K562 (cell line): Measurements from ENCODE around the gene AFF3. TPM values are rescaled to one million over a fixed set of nuclear protein-coding genes. Genes with fewer than 3 reads are reported as not detected.

ENCODE experiments used
- ATAC-seq: fragments of 200-7000 bp; cut with Tn5 transposase; 3 replicates; pipeline ENCODE4 v1.9.1; 2020; ENCODE audit warnings: moderate library complexity
- BruUV-seq: library from RNA; stranded (reverse); fragments of 400-500 nt; replicated peaks from 2 replicates; lab custom pipeline; 2021; lab: Mats Ljungman, UMichigan
- CTCF ChIA-PET: fragments of 300-600 bp; formaldehyde crosslinking; extraction: SDS; loops from one replicate; lab custom pipeline; 2021; ENCODE audit warnings: low intra/inter-chr PET ratio; lab: Yijun Ruan, JAX
- POLR2A ChIA-PET: fragments of 300-600, 350-650 bp; sonication (Branson Sonifier 250); formaldehyde crosslinking; extraction: SDS; loops from one replicate; lab custom pipeline; 2021; ENCODE audit warnings: antibody characterized with exemption, inconsistent platforms; lab: Yijun Ruan, JAX
- DNase-seq, 4 experiments: peaks; one replicate each; pipeline versions ENCODE4 v3.0.0 to v3.0.0-alpha.2; 2011 to 2018; ENCODE audit warnings: low spot score in 3 of 4, mixed read lengths in 3 of 4; ENCODE audit errors: extremely low read depth in 1 of 4
- FAIRE-seq: peaks from 2 replicates; lab custom pipeline; 2011; peaks lifted over from hg19 to GRCh38; lab: Jason Lieb, UNC
- H2AFZ ChIP-seq: 2 replicates; pipeline ENCODE4 v1.6.0; 2011; ENCODE audit warnings: low read depth, low read length, control low read depth, inconsistent platforms
- H3K27ac ChIP-seq: fragments of 200-600 bp; 3 replicates; pipeline ENCODE4 v1.8.0; 2011; ENCODE audit warnings: low read depth, mild to moderate bottlenecking, control low read depth, inconsistent platforms, low read length, moderate library complexity, mixed read lengths; ENCODE audit errors: extremely low read depth
- H3K27me3 ChIP-seq, 2 experiments: fragments of 300-600 bp in 1 of 2; 2 replicates in 1 of 2; 3 replicates in 1 of 2; pipeline versions ENCODE4 v1.6.0 to v1.8.0; 2011; ENCODE audit warnings: inconsistent platforms in 2 of 2, low read length in 2 of 2, mild to moderate bottlenecking in 1 of 2, mixed read lengths in 1 of 2, moderate library complexity in 1 of 2; ENCODE audit not compliant: control insufficient read depth in 2 of 2, insufficient read depth in 2 of 2
- H3K36me3 ChIP-seq: fragments of 300-600 bp; 3 replicates; pipeline ENCODE4 v1.8.0; 2011; ENCODE audit warnings: mild to moderate bottlenecking, low read length, inconsistent platforms; ENCODE audit not compliant: control insufficient read depth, insufficient read depth
- H3K4me1 ChIP-seq, 2 experiments: fragments of 200-600 bp in 1 of 2; replicated peaks in 1 of 2; 2 replicates in 1 of 2; 3 replicates in 1 of 2; pipeline versions ENCODE4 v1.5.1 to v1.8.0; 2011; ENCODE audit warnings: inconsistent platforms in 2 of 2, low read length in 2 of 2, mild to moderate bottlenecking in 1 of 2, mixed read lengths in 1 of 2, moderate library complexity in 1 of 2; ENCODE audit not compliant: control insufficient read depth in 2 of 2, insufficient read depth in 2 of 2
- H3K4me2 ChIP-seq: 2 replicates; pipeline ENCODE4 v1.6.1; 2011; ENCODE audit warnings: low read length, control low read depth, inconsistent platforms, mixed read lengths; ENCODE audit not compliant: insufficient read depth
- H3K4me3 ChIP-seq: fragments of 200-600 bp; sonication (generic), shearing (Covaris generic); 2 replicates; pipeline ENCODE4 v1.5.1; 2016; ENCODE audit warnings: control low read depth, inconsistent platforms
- H3K79me2 ChIP-seq: fragments of 200-600 bp; 3 replicates; pipeline ENCODE4 v1.8.0; 2011; ENCODE audit warnings: low read length, inconsistent platforms; ENCODE audit not compliant: control insufficient read depth, insufficient read depth
- H3K9ac ChIP-seq, 2 experiments: 2 replicates each; pipeline versions ENCODE4 v1.6.0 to v1.6.1; 2011; ENCODE audit warnings: low read depth in 2 of 2, low read length in 2 of 2, control low read depth in 1 of 2, inconsistent platforms in 1 of 2, mild to moderate bottlenecking in 1 of 2, mixed read lengths in 1 of 2; ENCODE audit not compliant: insufficient read depth in 1 of 2
- H3K9me1 ChIP-seq: one replicate; pipeline ENCODE4 v1.6.0; 2011; ENCODE audit warnings: inconsistent platforms, mild to moderate bottlenecking, low read length, moderate library complexity; ENCODE audit not compliant: control insufficient read depth, insufficient read depth
- H3K9me3 ChIP-seq: replicated peaks from 2 replicates; pipeline ENCODE4 v1.5.1; 2011; ENCODE audit warnings: low read depth, low read length, inconsistent platforms; ENCODE audit not compliant: control insufficient read depth, insufficient read depth
- H4K20me1 ChIP-seq: replicated peaks from 2 replicates; pipeline ENCODE4 v1.6.1; 2011; ENCODE audit warnings: low read length, inconsistent platforms, mixed read lengths; ENCODE audit not compliant: control insufficient read depth, insufficient read depth
- ELF1 ChIP-seq: fragments of 200-800 bp; sonication (Bioruptor generic); IDR thresholded peaks from 2 replicates; pipeline ENCODE4 v1.6.1; 2016; ENCODE audit warnings: missing genetic modification characterization, missing compliant biosample characterization
- HLTF ChIP-seq: fragments of 450-650 bp; IDR thresholded peaks from 2 replicates; pipeline ENCODE4 v1.6.1; 2016
- MTA3 ChIP-seq: fragments of 450-650 bp; formaldehyde crosslinking; IDR thresholded peaks from 2 replicates; pipeline ENCODE4 v1.6.1; 2017; ENCODE audit warnings: mild to moderate bottlenecking, borderline replicate concordance
- NFIX ChIP-seq: fragments of 250-450 bp; sonication (Bioruptor Pico); IDR thresholded peaks from 2 replicates; pipeline ENCODE4 v1.4.0; 2020; ENCODE audit warnings: low read depth, mild to moderate bottlenecking, moderate library complexity
- TARDBP ChIP-seq: fragments of 450-650 bp; IDR thresholded peaks from 2 replicates; pipeline ENCODE4 v1.6.1; 2016
- U2AF1 ChIP-seq: fragments of 200-400 bp; formaldehyde crosslinking; optimal IDR thresholded peaks from 2 replicates; pipeline ENCODE3; 2017; ENCODE audit warnings: mild to moderate bottlenecking, low read depth, low read length, moderate library complexity
- ZBTB7A ChIP-seq: IDR thresholded peaks from 2 replicates; pipeline ENCODE4 v1.6.1; 2011; ENCODE audit warnings: low read depth, mild to moderate bottlenecking, low read length, moderate library complexity, borderline replicate concordance; ENCODE audit not compliant: control insufficient read depth
- ZHX1 ChIP-seq: fragments of 150-350 bp; conservative IDR thresholded peaks from 2 replicates; pipeline ENCODE4 v1.6.1; 2014; ENCODE audit warnings: low read length
- WGBS: fragments of 100-300 bp; shearing (Covaris generic); methylation state at CpG from one replicate; pipeline ENCODE4 v1.1.6; 2016; ENCODE audit warnings: low coverage, mixed read lengths; ENCODE audit not compliant: insufficient coverage; ENCODE audit errors: missing lambda C conversion rate; 5-methylcytosine and 5-hydroxymethylcytosine counted together
- in situ Hi-C: fragments of 300-500 bp; cut with MboI; formaldehyde crosslinking; loops from 4 replicates; pipeline ENCODE4 v1.15.0; 2018; ENCODE audit warnings: inconsistent platforms, mixed read lengths
- intact Hi-C: fragments of 100-400 bp; cut with micrococcal nuclease; formaldehyde crosslinking; loops from 2 replicates; pipeline ENCODE4 v1.14.2; 2022
- polyA plus RNA-seq, 8 experiments: library from polyadenylated mRNA; depleted of rRNA in 4 of 8; stranded (reverse) in 5 of 8; unstranded in 3 of 8; fragments of >200 nt; fragmentation: Nextera tagmentation in 2 of 8; fragmentation: Illumina TruSeq in 1 of 8; extraction: Ambion mirVana in 2 of 8; extraction: Trizol in 1 of 8; gene quantifications; 2 replicates each; pipeline versions ENCODE4 v1.2.1 to v1.2.3, GENCODE V29; 2011 to 2014; ENCODE audit warnings: inconsistent platforms in 1 of 8, missing spikeins in 1 of 8
- total RNA-seq, 7 experiments: library from RNA; depleted of rRNA in 6 of 7; stranded (reverse); fragments of >200 nt in 6 of 7; fragmentation: Illumina TruSeq in 2 of 7; extraction: Trizol in 2 of 7; gene quantifications; 2 replicates each; pipeline versions ENCODE4 v1.2.1 to v1.2.3, GENCODE V29; 2011 to 2021; ENCODE audit warnings: low replicate concordance in 1 of 7

The AFF3 gene
- total and polyA plus RNA-seq, 9 of the 15 experiments (the other 6 are each of a cell fraction or from before 2014, with no cell fraction given), result 0.02 to 0.11 TPM; not detected in 7

DNA sequence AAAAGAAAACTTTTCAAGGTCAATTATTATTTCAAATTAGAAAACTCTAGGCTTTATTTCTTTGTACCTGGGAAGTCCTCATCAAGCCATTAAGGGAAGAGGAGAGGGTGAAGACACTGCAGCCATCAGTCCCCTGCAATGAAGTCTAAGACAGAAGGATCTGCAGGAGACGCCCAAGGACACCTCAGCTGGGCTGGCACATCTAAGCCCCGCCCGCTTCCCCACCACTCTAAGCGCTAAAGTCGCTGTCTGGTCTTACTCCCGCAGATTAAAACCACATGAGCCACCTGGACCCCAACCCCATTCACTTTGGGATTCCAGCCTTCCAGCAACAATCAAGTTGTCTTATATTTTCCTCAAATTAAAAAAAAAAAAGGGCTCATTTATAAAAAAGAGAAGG, 104.4 kb downstream of the AFF3 start:
- no peak overlapping the region for H3K9ac ChIP-seq
- H3K27ac ChIP-seq, result no peak overlapping the region
- H4K20me1 ChIP-seq, result no peaks in the 10 kb centered on the region
- POLR2A ChIA-PET, result interaction anchor here (0.6 to 0.7 kb wide), 2 partner anchors 253 to 370 kb away, joined by 3 to 4 read pairs; no protein-coding TSS in a partner anchor
- in situ Hi-C loops, result no loop called here
- no peak overlapping the region for H3K4me2 ChIP-seq
- H3K9me1 ChIP-seq, result no peaks in the 10 kb centered on the region
- BruUV-seq, result no TSS peak
- no peak overlapping the region for H3K4me3 ChIP-seq
- H3K79me2 ChIP-seq, result no peaks in the 10 kb centered on the region
- no peaks in the 10 kb centered on the region for H3K4me1 ChIP-seq
- no peaks in the 10 kb centered on the region for H3K9me3 ChIP-seq
- FAIRE-seq (no peak), DNase-seq (no peak), ATAC-seq (peak; percentile 49; the same call in 1 of the 3 replicates)
- TF ChIP-seq ELF1 (no peak), U2AF1 (no peak), TARDBP (no peak), NFIX (CRISPR knock-in tag) (no peak), HLTF (no peak), MTA3 (no peak), ZHX1 (no peak), ZBTB7A (no peak)
- no peak overlapping the region for H2AFZ ChIP-seq
- 4% methylated on average over 6 of the region's 6 CpGs for WGBS
- CTCF ChIA-PET, result no interaction called here
- H3K27me3 ChIP-seq, result peaks cover 3 to 8% of the 10 kb centered on the region in 2 experiments; a peak in 3 of 5 replicates
- intact Hi-C loops, result no loop called here
- no peaks in the 10 kb centered on the region for H3K36me3 ChIP-seq
